NCI-H2081 (cell line): ENCODE measurements around the gene RNPEP.
"Not testable (repeated sequence)": the region's sequence is repeated elsewhere in the genome, so short reads cannot be mapped to it uniquely, and the experiment has no call there.

Experiments
- DNase-seq, 2 experiments: peaks; one replicate each; lab custom pipeline; 2025; lab: John Stamatoyannopoulos, UW

Gene RNPEP

DNA sequence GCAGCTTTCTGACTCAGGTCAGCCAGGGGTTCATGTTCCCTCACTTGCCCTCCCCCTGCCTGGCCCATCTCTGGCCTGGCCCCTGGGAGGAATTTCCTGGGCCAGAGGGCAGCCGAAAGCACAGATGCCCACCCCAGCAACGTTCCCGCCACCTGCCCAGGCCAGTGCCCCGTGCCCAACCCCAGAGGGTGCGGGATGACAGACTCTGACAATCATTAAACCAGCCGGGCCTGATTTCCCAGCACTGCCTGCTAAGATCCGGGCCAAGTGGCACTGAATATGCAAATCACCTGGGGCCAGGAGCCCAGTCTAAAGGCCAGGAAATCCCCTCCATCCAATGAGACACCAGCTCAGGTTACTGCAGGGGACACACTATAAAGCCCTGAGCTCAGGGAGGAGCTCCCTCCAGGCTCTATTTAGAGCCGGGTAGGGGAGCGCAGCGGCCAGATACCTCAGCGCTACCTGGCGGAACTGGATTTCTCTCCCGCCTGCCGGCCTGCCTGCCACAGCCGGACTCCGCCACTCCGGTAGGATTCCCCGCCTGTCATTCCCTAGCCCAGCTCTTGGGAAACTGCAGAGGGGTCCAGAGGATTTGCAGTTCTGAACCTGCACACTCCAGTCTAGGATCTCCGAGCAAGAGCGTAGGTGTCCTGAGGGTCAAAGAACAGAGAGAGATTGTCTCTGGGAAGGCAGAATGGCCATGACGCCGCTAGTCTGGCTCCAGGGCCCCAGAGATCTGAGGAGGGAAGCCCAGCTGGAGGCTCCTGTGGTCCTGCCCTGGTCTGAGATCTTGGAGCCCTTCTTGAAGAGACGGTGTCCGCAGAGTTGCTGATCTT lies 27.9 kb downstream of the RNPEP start, which contains the start of gene ELF3:
ELF3 (plus strand) TSS at position 408 of the 836 bp plus-strand sequence. CDS start 550 bp downstream, outside the sequence.
- DNase-seq, result peak; percentile 97 to 99

DNA sequence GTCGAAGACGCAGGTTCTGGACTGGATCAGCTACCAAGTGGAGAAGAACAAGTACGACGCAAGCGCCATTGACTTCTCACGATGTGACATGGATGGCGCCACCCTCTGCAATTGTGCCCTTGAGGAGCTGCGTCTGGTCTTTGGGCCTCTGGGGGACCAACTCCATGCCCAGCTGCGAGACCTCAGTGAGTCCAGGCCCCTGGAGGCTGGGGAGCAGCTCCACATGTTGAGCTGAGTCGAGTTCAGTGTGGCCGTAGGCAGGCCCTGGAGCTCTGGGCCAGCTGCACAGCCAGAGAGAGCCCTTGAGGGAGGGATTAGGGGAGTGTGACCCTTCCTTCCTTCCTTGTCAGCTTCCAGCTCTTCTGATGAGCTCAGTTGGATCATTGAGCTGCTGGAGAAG lies 29.5 kb downstream of the RNPEP start:
- DNase-seq, result peak in 1 of 2 experiments; percentile 49

DNA sequence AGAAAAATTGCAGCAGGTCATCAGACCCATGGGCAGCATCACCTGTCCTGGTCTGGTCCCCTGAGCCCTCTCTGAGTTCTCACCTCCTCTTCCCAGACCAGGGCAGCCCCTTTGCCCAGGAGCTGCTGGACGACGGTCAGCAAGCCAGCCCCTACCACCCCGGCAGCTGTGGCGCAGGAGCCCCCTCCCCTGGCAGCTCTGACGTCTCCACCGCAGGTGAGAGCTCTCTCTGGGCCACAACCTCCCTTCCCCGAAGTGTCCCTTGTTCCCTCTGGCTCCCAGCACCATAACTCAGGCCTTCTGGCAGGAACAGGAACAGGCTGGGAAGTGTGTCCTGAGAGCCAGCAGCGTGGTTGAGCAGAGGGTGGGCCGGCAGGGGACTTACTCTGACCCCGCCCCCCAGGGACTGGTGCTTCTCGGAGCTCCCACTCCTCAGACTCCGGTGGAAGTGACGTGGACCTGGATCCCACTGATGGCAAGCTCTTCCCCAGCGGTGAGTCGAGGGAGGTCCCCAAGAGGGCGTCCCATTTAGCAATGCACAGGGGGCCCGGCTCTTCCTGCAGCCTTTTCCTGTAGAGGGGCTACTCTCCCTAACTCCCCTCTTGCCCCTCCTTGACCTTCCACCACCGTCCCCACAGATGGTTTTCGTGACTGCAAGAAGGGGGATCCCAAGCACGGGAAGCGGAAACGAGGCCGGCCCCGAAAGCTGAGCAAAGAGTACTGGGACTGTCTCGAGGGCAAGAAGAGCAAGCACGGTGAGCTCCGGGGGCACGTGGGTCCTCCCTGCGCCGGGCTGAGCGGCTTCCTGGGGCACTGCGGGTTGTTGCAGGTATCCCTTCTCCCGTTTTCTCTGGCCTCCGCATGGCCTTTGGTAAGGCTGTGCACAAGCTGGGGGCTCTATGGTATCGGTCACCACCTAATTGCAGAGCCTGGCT lies 30.4 kb downstream of the RNPEP start:
- peak in 1 of 2 experiments; percentile 35 for DNase-seq

DNA sequence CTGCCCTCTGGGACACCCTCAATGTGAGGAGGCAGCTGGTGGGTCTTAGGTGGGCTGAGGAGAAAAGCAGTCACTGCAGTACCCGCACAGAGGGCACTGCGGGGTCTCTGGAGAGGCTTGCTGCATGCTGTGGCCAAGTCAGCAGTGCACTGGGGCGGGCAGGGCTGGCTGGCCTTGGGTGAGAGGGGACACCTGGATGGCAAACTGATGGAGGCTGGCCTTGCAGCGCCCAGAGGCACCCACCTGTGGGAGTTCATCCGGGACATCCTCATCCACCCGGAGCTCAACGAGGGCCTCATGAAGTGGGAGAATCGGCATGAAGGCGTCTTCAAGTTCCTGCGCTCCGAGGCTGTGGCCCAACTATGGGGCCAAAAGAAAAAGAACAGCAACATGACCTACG lies 31.2 kb downstream of the RNPEP start:
- DNase-seq, result no peak

DNA sequence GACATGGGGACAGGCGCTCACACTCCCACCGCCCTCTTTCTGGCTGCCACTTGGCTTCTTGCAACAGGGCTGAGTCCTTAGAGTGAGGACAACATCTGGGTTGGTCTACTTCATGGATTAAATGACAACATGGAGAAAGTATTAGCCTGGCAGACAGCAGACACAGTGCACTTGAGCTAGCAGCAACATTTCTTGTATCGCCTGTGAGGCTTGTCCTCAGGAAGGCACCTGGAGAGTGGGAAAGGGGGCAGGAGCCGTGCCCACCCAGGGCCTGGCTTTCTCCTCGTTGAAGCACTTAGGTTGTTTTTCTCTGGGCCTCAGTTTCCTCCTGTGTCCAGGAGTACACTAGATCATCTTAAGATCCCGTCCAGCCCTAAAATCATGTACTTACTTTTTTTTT lies 31.6 kb downstream of the RNPEP start:
- DNase-seq, result no peak

DNA sequence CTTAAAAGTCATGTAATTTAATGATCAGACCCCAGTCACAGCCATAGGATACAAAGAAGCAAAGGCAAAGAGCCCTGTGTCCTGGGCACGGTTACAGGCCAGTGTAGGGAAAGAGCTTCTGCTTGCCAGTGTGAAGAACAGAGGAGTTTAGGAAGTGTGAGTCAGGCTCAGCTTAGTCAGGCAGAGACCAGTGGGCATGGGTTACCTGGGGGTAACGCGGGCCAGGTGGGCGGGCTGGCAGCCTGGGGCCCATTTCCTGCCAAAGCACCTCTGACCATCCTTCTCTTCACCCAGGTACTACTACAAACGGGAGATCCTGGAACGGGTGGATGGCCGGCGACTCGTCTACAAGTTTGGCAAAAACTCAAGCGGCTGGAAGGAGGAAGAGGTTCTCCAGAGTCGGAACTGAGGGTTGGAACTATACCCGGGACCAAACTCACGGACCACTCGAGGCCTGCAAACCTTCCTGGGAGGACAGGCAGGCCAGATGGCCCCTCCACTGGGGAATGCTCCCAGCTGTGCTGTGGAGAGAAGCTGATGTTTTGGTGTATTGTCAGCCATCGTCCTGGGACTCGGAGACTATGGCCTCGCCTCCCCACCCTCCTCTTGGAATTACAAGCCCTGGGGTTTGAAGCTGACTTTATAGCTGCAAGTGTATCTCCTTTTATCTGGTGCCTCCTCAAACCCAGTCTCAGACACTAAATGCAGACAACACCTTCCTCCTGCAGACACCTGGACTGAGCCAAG lies 32.6 kb downstream of the RNPEP start:
- no peak for DNase-seq

DNA sequence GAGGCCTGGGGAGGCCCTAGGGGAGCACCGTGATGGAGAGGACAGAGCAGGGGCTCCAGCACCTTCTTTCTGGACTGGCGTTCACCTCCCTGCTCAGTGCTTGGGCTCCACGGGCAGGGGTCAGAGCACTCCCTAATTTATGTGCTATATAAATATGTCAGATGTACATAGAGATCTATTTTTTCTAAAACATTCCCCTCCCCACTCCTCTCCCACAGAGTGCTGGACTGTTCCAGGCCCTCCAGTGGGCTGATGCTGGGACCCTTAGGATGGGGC lies 33.2 kb downstream of the RNPEP start:
- no peak for DNase-seq

DNA sequence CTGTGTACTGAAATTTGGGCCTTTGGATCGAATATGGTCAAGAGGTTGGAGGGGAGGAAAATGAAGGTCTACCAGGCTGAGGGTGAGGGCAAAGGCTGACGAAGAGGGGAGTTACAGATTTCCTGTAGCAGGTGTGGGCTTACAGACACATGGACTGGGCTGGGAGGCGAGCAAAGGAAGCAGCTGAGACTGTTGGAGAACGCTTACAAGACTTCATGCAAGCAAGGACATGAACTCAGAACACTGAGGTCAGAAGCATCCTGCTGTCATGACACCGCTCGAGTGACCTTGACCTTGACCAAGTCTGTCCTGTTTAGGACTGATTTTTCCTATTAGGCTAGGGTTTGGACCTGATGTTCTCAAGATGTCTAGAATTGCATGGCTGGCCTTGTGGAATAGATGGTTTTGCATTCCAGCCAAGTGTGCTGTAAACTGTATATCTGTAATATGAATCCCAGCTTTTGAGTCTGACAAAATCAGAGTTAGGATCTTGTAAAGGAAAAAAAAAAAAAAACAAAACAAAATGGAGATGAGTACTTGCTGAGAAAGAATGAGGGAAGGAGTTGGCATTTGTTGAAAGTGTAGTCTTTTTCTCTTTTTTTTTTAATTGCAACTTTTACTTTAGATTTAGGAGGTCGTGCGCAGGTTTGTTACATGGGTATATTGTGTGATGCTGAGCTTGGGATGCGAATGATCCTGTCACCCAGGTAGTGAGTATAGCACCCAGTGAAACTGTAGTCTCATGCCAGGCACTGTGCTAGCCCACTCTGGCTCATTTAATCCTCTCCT lies 33.8 kb downstream of the RNPEP start:
- no peak for DNase-seq

DNA sequence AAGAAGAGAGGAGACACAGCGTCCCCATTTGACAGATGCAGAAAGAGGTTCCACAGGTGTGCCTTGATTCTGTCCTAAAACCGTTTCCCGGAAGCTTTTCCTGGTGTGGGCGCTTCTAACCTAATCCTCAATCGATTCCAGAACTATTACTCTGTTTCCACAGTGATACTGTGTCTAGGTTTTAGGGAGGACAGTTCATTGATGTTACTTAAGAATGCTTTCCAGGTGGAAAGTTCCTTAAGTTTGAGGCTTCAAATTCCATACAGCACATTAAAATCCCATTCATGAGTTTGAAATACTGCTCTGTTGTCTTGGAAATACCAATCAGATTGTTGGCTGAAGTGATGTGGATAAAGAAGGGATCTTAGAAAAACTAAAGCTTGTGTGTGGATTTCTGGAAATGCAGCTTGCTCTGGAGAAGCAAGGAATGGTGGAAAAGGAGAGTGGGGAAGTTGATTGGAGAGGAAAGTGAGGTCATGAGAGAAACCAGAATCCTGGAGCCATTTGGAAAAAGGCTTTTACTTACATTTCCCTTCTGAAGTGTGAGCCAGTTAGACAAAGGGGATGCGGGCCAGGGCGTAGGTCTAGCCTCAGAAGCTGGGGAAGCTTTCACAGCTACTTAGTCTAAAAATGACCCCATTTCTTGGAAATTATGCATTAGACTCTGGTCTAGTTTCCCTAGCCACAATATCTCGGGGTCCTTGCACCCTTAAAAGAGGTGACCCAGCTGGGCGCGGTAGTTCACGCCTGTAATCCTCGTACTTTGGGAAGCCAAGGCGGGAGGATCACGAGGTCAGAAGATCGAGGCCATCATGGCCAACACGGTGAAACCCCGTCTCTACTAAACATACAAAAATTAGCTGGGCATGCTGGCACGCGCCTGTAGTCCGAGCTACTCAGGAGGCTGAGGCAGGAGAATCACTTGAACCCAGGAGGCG lies 34.6 kb downstream of the RNPEP start:
- no peak for DNase-seq

DNA sequence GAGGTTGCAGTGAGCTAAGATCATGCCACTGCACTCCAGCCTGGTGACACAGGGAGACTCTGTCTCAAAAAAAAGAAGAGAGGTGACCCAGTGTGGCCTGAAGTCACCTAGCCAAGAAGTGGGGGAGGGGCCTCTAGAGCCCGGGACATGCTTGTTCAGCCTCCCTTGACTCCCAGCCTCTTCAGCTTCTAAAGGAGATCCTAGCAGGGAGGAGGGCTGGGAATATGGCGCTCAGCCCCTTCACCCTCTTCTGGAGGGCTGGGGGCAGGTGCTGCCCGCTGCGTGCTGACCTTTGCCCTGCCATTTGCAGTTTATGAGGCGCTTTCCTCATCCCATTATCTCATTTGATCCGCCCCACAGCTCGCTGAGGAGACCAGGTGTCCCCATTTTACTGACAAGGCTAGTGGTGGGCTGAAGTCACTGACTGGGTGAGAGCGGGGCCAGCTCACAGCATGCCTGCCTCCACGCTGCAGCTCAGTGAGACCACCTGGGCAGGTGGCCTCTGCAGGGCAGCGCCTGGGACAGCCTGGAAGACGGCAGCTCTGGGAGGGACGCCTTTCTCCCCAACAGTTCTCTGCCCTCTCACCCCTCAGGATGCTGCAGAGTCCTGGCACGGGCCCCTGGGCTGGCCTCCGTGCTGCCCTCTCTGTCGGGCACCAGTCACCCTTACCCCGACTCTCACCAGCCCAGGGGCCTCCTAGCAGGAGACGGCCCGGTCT lies 35.5 kb downstream of the RNPEP start:
- peak; percentile 42 to 77 for DNase-seq

DNA sequence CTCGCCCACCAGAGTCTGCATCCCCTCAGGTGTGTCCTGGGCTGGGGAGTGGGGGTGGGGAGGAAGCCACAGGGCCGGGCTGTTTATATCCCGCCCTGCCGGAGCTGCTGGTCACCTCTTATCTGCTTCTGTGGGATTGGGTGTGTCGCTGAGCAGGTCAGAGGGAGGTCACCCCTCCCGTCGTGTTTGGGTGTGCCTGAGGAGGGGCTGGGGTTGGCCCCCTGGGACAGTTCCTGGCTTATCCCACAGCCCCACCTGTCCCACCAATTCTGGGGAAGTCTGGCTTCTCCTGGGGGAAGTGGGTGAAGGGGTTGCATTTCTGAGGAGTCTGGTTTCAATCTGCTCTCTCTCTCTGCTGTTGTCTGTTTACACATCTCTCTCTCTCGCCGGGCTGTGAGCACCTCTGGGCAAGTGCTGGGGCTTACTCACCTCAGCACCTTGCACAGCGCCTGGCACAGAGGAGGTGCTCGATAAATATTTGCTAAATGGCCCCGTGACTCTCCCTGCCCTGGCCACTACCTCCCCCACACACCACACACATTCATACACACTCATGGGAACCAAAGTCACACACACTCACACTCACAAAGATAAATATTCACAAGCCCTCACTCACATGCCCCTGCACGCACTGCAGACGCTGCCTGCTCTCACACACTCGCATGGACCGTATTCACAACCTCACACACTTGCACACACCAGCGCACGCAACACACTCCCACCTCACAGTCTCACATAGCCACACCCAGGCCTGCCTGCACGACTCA lies 36.2 kb downstream of the RNPEP start:
- peak; percentile 54 to 81 for DNase-seq

DNA sequence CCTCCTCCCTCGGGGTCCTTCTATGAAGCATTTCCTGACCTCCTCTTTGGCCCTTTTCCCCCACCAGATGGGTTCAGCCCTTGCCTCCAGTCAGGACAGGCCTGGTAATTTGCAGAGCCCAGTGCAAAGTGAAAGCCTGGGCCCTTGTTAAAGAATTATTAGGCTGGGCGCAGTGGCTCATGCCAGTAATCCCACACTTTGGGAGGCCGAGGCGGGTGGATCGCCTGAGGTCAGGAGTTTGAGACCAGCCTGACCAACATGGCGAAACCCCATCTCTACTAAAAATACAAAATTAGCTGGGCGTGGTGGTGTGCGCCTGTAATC lies 36.7 kb downstream of the RNPEP start:
- DNase-seq, result not testable (repeated sequence)

DNA sequence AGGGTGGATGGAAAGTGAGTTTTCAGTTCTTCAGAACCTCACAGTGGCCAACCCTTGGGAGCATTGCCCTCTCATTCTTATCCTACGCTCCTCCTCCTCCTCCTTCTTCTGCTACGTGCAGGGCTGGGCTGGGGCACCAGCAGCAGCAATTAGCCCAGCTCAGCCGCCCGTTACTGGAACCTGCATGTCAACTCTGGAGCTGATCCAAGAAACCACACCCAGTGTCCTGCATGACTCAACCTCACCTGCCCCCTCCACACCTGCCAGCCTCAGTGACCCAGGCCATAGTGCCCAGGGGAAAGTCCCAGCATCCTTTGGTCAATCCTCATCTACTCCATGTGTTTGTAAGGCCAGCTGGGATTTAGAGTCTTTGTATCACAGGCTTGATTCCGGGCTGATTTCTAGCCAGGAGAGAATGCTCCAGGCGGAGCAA lies 40.6 kb downstream of the RNPEP start:
- DNase-seq, result peak; percentile 73 to 81

DNA sequence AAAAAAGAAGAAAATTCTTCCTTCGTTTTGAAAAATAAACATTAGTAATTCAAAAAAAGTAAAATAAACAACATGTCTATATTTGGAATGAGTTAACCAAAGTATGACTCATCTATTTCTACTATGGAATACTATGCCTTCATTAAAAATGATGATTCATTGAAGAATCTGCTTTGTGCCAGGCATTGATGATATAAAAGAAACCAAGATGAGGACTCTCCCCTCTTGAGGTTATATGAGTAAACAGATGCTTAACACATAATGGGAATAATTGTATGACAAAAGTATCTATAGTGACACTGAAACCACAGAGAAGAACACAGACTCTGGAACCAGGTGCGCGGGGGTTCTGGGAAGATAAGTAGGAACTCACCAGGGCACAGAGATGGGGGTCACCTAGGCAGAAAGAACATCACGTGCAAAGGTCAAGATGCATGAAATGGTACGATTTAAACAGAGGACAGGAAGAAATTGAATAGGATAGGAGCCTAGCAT lies 46.8 kb downstream of the RNPEP start:
- DNase-seq, result peak in 1 of 2 experiments; percentile 60

DNA sequence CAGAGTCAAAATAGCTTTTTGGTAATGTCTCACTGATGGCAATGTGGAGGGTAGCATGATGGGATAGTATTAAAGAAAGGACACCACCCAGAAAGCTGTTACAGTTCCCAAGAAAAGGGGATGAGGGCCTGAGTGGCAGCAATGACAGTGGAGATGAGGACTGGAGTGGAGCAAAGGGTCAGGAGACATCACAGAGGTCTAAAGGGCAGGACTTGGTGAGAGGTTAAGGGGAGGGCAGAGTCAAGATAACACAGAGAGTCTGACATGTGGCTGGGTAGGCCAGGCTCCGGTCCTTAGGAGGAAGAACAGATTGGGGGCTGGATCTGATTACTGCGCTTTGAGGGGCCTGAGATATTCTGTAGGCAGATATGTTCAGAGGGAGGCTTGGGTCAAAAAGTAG lies 47.3 kb downstream of the RNPEP start:
- DNase-seq, result no peak

DNA sequence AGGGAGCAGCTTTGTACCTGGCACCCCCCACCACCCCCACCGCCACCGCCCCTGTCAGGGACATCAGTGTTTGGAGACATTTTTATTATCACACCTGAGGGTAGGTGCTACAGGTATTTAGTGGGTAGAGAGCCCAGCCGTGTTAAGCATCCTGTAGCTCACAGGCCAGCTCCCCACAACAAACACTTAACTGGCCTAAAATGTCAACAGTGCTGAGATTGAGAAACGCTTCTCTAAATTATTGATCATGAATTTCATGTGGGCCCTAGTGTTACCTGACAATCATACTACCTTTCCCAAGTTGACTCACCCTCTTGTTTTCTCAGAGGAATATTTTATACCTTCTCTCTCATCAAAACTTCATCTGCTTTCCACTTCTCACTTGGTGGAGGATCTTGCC lies 49.3 kb downstream of the RNPEP start:
- no peak for DNase-seq

DNA sequence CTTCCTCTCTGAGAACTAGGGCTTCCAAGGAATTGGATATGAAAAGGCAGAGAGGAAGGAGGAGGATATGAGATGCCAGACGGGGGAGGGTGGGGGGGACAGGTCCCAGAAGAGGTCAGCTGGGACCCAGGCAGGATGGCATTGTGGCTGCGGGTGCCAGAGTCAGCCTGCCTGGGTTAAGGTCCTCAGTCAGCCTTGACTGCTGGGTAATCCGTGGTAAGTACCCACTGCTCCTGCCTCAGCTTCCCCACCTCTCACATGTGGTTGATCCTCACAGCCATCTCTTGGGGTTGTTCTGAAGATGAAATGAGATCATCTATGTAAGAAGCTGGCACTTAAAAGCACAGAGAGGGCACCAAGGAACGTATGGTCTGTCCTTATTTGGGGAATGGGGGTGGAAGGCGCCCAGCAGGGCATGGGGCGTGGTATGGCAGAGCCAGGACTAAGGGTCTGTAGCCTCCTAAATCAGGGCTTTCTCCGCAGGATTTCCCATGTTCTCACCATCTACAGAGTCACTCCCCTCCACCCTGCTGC lies 51.8 kb downstream of the RNPEP start:
- DNase-seq, result no peak

DNA sequence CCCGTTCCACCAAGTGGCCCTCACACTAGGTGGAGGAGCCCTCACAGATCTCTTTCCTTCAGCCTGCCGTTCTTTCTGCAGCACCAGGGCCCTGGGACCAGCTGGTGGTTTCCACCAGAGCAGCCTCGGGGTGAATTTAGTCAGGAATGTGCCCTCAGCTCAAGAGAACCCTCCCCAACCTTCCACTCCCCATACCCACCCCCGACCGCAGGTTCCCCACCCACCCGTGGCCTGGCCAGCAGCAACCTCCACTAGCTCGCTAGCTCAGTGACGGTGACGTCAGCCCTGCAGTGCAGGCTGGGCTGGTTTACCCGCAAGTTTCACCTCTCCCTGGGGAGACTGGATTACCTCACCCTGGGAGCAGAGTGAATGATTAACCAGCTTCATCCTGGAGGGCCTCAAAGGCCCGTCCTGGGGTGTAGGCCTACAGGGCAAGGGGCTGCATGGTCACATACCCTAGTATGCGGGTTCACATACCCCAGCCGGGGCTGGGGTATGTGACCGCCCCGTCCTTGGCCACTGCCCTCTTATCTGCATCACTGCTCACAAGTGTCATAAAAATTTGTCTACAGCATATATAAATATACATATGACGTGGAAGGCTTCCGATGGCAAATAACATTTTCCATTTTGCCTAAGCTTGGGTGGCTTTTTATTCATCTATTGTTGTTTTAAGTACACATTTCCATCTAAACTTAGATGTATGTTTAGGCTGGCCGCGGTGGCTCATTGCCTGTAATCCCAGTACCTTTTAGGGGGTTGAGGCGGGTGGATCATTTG lies 52.4 kb downstream of the RNPEP start:
- peak in 1 of 2 experiments; percentile 25 for DNase-seq
